ENCODE results near the gene TEX10. TPM values are rescaled to one million over a fixed set of nuclear protein-coding genes. Genes with fewer than 3 reads are reported as not detected.

The TEX10 gene
- polyA plus RNA-seq, 2 of the 4 experiments (the other 2 are of a cell fraction), result 22.1 to 37.0 TPM

DNA sequence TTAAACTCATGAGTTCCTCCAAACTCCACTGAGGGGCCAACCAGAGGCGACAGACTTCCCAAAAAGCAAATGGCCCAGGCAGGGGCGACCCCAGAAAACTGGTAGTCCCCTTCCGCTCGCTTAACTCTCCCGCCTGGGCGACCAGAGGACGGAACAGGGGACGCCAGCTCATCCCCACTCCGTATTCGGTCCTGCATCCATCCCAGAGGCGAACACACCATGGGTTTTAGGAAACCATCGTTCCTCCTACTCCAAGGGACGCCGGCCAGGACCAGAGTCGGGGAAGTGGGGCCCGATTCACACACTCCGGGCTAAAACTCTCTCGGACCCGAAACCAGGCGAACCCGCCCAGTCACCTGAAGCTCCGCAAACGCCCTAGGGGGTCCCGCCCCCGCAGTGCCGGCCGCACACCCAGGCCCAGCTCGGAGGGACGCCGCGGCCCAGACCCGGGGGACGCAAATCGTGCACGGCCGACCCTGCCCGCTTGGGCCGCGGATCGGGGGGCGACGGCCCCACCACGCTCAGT, 478 bp downstream of the TEX10 start:
- CTCF ChIA-PET, result interaction anchor here (0.7 to 2.2 kb wide), 13 partner anchors 9 to 243 kb away, joined by 3 to 12 read pairs (median 4); no protein-coding TSS in a partner anchor

DNA sequence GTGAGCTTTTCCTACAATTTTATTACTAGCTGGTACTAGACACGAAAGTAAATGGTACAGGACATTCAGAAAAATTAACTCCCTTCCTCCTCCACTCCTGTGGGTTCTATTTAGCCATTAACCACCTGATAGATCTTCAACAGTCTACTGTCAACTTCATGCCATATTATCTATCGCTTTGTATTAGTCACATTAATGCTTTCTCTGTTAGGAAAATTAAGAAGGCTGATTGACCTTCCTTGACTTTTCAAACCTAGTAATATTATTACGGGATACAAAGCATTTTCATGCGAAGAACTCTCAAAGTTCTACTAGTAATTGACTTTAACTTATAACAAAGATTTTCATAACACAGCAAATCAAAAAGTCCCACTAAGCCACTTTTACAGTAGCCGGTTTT, 1.2 kb downstream of the TEX10 start:
- Histone ChIP-seq H3K27ac (peak overlapping the region; percentile 98 to 99; a peak in 5 of 6 replicates), H3K4me3 (peak overlapping the region; percentile 99), H3K4me1 (peaks cover 26% of the 10 kb centered on the region; the same call in 2 of the 3 replicates), H3K4me2 (peak overlapping the region; percentile 83), H3K9me3 (no peaks in the 10 kb centered on the region)
- ChIA-PET CTCF (interaction anchor here (1.0 to 2.2 kb wide), 13 partner anchors 8 to 244 kb away, joined by 3 to 12 read pairs (median 4); no protein-coding TSS in a partner anchor), POLR2A (interaction anchor here (1.1 to 1.9 kb wide), 4 partner anchors 9 to 243 kb away, joined by 5 to 13 read pairs (median 9); partner anchors contain the start of gene MSANTD3)
- TF ChIP-seq CBX8 (IDR thresholded peaks at IDR 0.05), result no peak
- TF ChIP-seq, protein P1, sequence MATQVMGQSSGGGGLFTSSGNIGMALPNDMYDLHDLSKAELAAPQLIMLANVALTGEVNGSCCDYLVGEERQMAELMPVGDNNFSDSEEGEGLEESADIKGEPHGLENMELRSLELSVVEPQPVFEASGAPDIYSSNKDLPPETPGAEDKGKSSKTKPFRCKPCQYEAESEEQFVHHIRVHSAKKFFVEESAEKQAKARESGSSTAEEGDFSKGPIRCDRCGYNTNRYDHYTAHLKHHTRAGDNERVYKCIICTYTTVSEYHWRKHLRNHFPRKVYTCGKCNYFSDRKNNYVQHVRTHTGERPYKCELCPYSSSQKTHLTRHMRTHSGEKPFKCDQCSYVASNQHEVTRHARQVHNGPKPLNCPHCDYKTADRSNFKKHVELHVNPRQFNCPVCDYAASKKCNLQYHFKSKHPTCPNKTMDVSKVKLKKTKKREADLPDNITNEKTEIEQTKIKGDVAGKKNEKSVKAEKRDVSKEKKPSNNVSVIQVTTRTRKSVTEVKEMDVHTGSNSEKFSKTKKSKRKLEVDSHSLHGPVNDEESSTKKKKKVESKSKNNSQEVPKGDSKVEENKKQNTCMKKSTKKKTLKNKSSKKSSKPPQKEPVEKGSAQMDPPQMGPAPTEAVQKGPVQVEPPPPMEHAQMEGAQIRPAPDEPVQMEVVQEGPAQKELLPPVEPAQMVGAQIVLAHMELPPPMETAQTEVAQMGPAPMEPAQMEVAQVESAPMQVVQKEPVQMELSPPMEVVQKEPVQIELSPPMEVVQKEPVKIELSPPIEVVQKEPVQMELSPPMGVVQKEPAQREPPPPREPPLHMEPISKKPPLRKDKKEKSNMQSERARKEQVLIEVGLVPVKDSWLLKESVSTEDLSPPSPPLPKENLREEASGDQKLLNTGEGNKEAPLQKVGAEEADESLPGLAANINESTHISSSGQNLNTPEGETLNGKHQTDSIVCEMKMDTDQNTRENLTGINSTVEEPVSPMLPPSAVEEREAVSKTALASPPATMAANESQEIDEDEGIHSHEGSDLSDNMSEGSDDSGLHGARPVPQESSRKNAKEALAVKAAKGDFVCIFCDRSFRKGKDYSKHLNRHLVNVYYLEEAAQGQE (IDR thresholded peaks at IDR 0.05), result no peak
- TF ChIP-seq, protein P2, sequence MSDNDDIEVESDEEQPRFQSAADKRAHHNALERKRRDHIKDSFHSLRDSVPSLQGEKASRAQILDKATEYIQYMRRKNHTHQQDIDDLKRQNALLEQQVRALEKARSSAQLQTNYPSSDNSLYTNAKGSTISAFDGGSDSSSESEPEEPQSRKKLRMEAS (IDR thresholded peaks at IDR 0.05), result no peak
- no peak for TF ChIP-seq ZSCAN20 (CRISPR knock-in tag; IDR thresholded peaks at IDR 0.05)
- no peak for TF ChIP-seq EP300 (IDR thresholded peaks at IDR 0.05)
- TF ChIP-seq HDAC2 (IDR thresholded peaks at IDR 0.05), result no peak
- TF ChIP-seq, protein P3, sequence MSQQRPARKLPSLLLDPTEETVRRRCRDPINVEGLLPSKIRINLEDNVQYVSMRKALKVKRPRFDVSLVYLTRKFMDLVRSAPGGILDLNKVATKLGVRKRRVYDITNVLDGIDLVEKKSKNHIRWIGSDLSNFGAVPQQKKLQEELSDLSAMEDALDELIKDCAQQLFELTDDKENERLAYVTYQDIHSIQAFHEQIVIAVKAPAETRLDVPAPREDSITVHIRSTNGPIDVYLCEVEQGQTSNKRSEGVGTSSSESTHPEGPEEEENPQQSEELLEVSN (IDR thresholded peaks at IDR 0.05; ENCODE audit: borderline replicate concordance, low read depth), result no peak
- TF ChIP-seq ZFP36 (IDR thresholded peaks at IDR 0.05; ENCODE audit: borderline replicate concordance, partially characterized antibody), result no peak
- no peak for TF ChIP-seq JUN (IDR thresholded peaks at IDR 0.05)
- TF ChIP-seq, protein P4, sequence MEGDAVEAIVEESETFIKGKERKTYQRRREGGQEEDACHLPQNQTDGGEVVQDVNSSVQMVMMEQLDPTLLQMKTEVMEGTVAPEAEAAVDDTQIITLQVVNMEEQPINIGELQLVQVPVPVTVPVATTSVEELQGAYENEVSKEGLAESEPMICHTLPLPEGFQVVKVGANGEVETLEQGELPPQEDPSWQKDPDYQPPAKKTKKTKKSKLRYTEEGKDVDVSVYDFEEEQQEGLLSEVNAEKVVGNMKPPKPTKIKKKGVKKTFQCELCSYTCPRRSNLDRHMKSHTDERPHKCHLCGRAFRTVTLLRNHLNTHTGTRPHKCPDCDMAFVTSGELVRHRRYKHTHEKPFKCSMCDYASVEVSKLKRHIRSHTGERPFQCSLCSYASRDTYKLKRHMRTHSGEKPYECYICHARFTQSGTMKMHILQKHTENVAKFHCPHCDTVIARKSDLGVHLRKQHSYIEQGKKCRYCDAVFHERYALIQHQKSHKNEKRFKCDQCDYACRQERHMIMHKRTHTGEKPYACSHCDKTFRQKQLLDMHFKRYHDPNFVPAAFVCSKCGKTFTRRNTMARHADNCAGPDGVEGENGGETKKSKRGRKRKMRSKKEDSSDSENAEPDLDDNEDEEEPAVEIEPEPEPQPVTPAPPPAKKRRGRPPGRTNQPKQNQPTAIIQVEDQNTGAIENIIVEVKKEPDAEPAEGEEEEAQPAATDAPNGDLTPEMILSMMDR (IDR thresholded peaks at IDR 0.05), result no peak
- no peak for TF ChIP-seq KDM1A (IDR thresholded peaks at IDR 0.05; ENCODE audit: low read depth)
- TF ChIP-seq POLR2A (IDR thresholded peaks at IDR 0.05; ENCODE audit: low read length), result no peak
- TF ChIP-seq TFCP2L1 (CRISPR knock-in tag; IDR thresholded peaks at IDR 0.05), result no peak
- TF ChIP-seq RNF2 (IDR thresholded peaks at IDR 0.05; ENCODE audit: borderline replicate concordance, low read depth), result no peak
- TF ChIP-seq, protein P5, sequence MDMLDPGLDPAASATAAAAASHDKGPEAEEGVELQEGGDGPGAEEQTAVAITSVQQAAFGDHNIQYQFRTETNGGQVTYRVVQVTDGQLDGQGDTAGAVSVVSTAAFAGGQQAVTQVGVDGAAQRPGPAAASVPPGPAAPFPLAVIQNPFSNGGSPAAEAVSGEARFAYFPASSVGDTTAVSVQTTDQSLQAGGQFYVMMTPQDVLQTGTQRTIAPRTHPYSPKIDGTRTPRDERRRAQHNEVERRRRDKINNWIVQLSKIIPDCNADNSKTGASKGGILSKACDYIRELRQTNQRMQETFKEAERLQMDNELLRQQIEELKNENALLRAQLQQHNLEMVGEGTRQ (IDR thresholded peaks at IDR 0.05), result no peak
- FAIRE-seq, result no peak
- 64% methylated on average over 5 of the region's 5 CpGs for WGBS (ENCODE audit: missing lambda C conversion rate)
- no peak for DNase-seq (ENCODE audit: low read depth in 1 of 2, low spot score in 1 of 2)
- ATAC-seq, result no peak

More for the DNA sequence above, 478 bp downstream of the TEX10 start:
- TF ChIP-seq POLR2A (IDR thresholded peaks at IDR 0.05; ENCODE audit: low read length) (no peak), POLR2AphosphoS2 (conservative IDR thresholded peaks at IDR 0.05; ENCODE audit: low read length) (no peak), GATA3 (IDR thresholded peaks at IDR 0.05; ENCODE audit: borderline replicate concordance) (no peak)
- TF ChIP-seq, protein P6, sequence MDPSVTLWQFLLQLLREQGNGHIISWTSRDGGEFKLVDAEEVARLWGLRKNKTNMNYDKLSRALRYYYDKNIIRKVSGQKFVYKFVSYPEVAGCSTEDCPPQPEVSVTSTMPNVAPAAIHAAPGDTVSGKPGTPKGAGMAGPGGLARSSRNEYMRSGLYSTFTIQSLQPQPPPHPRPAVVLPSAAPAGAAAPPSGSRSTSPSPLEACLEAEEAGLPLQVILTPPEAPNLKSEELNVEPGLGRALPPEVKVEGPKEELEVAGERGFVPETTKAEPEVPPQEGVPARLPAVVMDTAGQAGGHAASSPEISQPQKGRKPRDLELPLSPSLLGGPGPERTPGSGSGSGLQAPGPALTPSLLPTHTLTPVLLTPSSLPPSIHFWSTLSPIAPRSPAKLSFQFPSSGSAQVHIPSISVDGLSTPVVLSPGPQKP (IDR thresholded peaks at IDR 0.05; ENCODE audit: low read depth, low read length), result no peak
- TF ChIP-seq, protein P5 (IDR thresholded peaks at IDR 0.05), result no peak
- TF ChIP-seq, protein P7, sequence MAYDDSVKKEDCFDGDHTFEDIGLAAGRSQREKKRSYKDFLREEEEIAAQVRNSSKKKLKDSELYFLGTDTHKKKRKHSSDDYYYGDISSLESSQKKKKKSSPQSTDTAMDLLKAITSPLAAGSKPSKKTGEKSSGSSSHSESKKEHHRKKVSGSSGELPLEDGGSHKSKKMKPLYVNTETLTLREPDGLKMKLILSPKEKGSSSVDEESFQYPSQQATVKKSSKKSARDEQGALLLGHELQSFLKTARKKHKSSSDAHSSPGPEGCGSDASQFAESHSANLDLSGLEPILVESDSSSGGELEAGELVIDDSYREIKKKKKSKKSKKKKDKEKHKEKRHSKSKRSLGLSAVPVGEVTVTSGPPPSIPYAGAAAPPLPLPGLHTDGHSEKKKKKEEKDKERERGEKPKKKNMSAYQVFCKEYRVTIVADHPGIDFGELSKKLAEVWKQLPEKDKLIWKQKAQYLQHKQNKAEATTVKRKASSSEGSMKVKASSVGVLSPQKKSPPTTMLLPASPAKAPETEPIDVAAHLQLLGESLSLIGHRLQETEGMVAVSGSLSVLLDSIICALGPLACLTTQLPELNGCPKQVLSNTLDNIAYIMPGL (CRISPR knock-in tag; IDR thresholded peaks at IDR 0.05; ENCODE audit: borderline replicate concordance), result peak; percentile 68; the same call in 1 of the 2 replicates
- DNase-seq (ENCODE audit: low read depth in 1 of 2, low spot score in 1 of 2), result peak in 1 of 2 experiments; percentile 43
- H3K27ac ChIP-seq, result peak overlapping the region; percentile 98 to 99
- WGBS (ENCODE audit: missing lambda C conversion rate), result 2% methylated on average over 18 of the region's 43 CpGs
- no peaks in the 10 kb centered on the region for H3K9me3 ChIP-seq
- ATAC-seq, result peak; percentile 70 to 73
- H3K4me2 ChIP-seq, result peak overlapping the region; percentile 83
- POLR2A ChIA-PET, result interaction anchor here (0.8 to 1.9 kb wide), 8 partner anchors 10 to 246 kb away, joined by 3 to 13 read pairs (median 5); partner anchors contain the start of gene MSANTD3
- H3K4me3 ChIP-seq, result peak overlapping the region; percentile 99
- FAIRE-seq, result no peak
- H3K4me1 ChIP-seq, result peaks cover 26% of the 10 kb centered on the region; the same call in 2 of the 3 replicates
